ENCODE results near the gene NARS2.

- TF ChIP-seq, protein P1, sequence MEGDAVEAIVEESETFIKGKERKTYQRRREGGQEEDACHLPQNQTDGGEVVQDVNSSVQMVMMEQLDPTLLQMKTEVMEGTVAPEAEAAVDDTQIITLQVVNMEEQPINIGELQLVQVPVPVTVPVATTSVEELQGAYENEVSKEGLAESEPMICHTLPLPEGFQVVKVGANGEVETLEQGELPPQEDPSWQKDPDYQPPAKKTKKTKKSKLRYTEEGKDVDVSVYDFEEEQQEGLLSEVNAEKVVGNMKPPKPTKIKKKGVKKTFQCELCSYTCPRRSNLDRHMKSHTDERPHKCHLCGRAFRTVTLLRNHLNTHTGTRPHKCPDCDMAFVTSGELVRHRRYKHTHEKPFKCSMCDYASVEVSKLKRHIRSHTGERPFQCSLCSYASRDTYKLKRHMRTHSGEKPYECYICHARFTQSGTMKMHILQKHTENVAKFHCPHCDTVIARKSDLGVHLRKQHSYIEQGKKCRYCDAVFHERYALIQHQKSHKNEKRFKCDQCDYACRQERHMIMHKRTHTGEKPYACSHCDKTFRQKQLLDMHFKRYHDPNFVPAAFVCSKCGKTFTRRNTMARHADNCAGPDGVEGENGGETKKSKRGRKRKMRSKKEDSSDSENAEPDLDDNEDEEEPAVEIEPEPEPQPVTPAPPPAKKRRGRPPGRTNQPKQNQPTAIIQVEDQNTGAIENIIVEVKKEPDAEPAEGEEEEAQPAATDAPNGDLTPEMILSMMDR (conservative IDR thresholded peaks at IDR 0.05; ENCODE audit: low read depth, low read length): no peak
- TF ChIP-seq EZH2 (IDR thresholded peaks at IDR 0.05; ENCODE audit: borderline replicate concordance, low read depth, low read length, poor library complexity, severe bottlenecking): no peak
Observed at GRCh38 chr11:78472382-78472781, 102.3 kb downstream of the NARS2 start.
